Ascending aorta (tissue), 2 donors: ENCODE data around the gene AHNAK2. TPM values are rescaled to one million over a fixed set of nuclear protein-coding genes. Genes with fewer than 3 reads are reported as not detected.
A peak's percentile ranks its signal among the peaks of the same experiment; 100 is the strongest.
"Not testable (repeated sequence)": the region's sequence is repeated elsewhere in the genome, so short reads cannot be mapped to it uniquely, and the experiment has no call there.

Experiments
- DNase-seq, 2 donors: peaks; one replicate each; pipeline ENCODE4 v3.0.0-alpha.2; 2019; ENCODE audit warnings: low spot score in 2 of 2
- H3K27ac ChIP-seq, 2 donors: fragments of 200-600 bp; sonication (generic); one replicate each; pipeline ENCODE4 v1.5.1; 2016 to 2017; ENCODE audit warnings: mild to moderate bottlenecking in 1 of 2
- H3K27me3 ChIP-seq: fragments of 200-600 bp; sonication (generic); one replicate; pipeline ENCODE4 v1.5.1; 2017
- H3K36me3 ChIP-seq, 2 donors: fragments of 200-600 bp; sonication (generic); one replicate each; pipeline ENCODE4 v1.5.1; 2016
- H3K4me1 ChIP-seq, 2 donors: fragments of 200-600 bp; sonication (generic); one replicate each; pipeline ENCODE4 v1.5.1; 2016 to 2017; ENCODE audit warnings: mild to moderate bottlenecking in 1 of 2
- H3K4me3 ChIP-seq, 2 donors: fragments of 200-600 bp; sonication (generic); one replicate each; pipeline ENCODE4 v1.5.1; 2016 to 2017; ENCODE audit warnings: mild to moderate bottlenecking in 1 of 2
- H3K9me3 ChIP-seq, 2 donors: fragments of 200-600 bp; sonication (generic); one replicate each; pipeline ENCODE4 v1.5.1; 2016
- CTCF ChIP-seq, 3 experiments: fragments of 200-600 bp in 2 of 3; fragments of 450-650 bp in 1 of 3; sonication (generic) in 2 of 3; IDR thresholded peaks; one replicate each; pipeline ENCODE4 v1.5.1; 2016 to 2019; ENCODE audit warnings: antibody characterized with exemption in 3 of 3, mild to moderate bottlenecking in 1 of 3, moderate library complexity in 1 of 3
- intact Hi-C: fragments of 100-400 bp; cut with DNase I; formaldehyde crosslinking; loops from one replicate; pipeline ENCODE4 v1.15.1; 2023
- total RNA-seq: library from RNA; depleted of rRNA; stranded (reverse); fragments of >200 nt; gene quantifications from one replicate; pipeline ENCODE4 v1.1.0, GENCODE V29; 2016

Gene AHNAK2
- total RNA-seq, 1 donor from 2014 or later: 35.5 TPM

- no peak overlapping the region for H3K27ac ChIP-seq
- no peaks in the 10 kb centered on the region for H3K27me3 ChIP-seq
- intact Hi-C loops: no loop called here
- no peaks in the 10 kb centered on the region for H3K4me1 ChIP-seq
- TF ChIP-seq CTCF (IDR thresholded peaks at IDR 0.05): no peak
- DNase-seq: peak in 1 of 2 donors; percentile 50
- no peak overlapping the region for H3K4me3 ChIP-seq
- H3K9me3 ChIP-seq: no peaks in the 10 kb centered on the region
- H3K36me3 ChIP-seq: no peaks in the 10 kb centered on the region
Observed at GRCh38 chr14:104923640-104924420, 54.3 kb downstream of the AHNAK2 start.

GRCh38 chr14:104919993-104920315 lies 58.2 kb downstream of the AHNAK2 start:
- Histone ChIP-seq H3K27ac (no peak overlapping the region), H3K27me3 (no peaks in the 10 kb centered on the region), H3K9me3 (no peaks in the 10 kb centered on the region), H3K4me3 (no peak overlapping the region), H3K36me3 (no peaks in the 10 kb centered on the region), H3K4me1 (no peaks in the 10 kb centered on the region)
- intact Hi-C loops: no loop called here
- TF ChIP-seq CTCF (IDR thresholded peaks at IDR 0.05): no peak
- peak in 1 of 2 donors; percentile 15 for DNase-seq

GRCh38 chr14:104919152-104919992 lies 58.8 kb downstream of the AHNAK2 start:
- H3K4me3 ChIP-seq, H3K4me1 ChIP-seq, intact Hi-C loops, H3K36me3 ChIP-seq, H3K27ac ChIP-seq, H3K27me3 ChIP-seq, H3K9me3 ChIP-seq: not testable (repeated sequence)
- peak in 1 of 2 donors; percentile 2 for DNase-seq

GRCh38 chr14:104917993-104918392 lies 60.2 kb downstream of the AHNAK2 start:
- Histone ChIP-seq H3K4me1 (no peaks in the 10 kb centered on the region), H3K4me3 (no peak overlapping the region), H3K9me3 (no peaks in the 10 kb centered on the region), H3K27ac (no peak overlapping the region), H3K27me3 (no peaks in the 10 kb centered on the region), H3K36me3 (no peaks in the 10 kb centered on the region)
- no peak for TF ChIP-seq CTCF (IDR thresholded peaks at IDR 0.05)
- intact Hi-C loops: no loop called here
- DNase-seq: peak in 1 of 2 donors; percentile 46

GRCh38 chr14:104917116-104917515 lies 61.1 kb downstream of the AHNAK2 start:
- intact Hi-C loops: no loop called here
- peak in 1 of 2 donors; percentile 34 for DNase-seq
- no peaks in the 10 kb centered on the region for H3K27me3 ChIP-seq

More at GRCh38 chr14:104917116-104917515, 61.1 kb downstream of the AHNAK2 start:
- peaks cover 0 to 3% of the 10 kb centered on the region in 2 donors for H3K9me3 ChIP-seq
- H3K36me3 ChIP-seq: no peaks in the 10 kb centered on the region
- no peaks in the 10 kb centered on the region for H3K4me1 ChIP-seq
- H3K4me3 ChIP-seq: no peak overlapping the region
- H3K27ac ChIP-seq: no peak overlapping the region
- no peak for TF ChIP-seq CTCF (IDR thresholded peaks at IDR 0.05)
